Measurements from ENCODE around the gene RARA.

DNA sequence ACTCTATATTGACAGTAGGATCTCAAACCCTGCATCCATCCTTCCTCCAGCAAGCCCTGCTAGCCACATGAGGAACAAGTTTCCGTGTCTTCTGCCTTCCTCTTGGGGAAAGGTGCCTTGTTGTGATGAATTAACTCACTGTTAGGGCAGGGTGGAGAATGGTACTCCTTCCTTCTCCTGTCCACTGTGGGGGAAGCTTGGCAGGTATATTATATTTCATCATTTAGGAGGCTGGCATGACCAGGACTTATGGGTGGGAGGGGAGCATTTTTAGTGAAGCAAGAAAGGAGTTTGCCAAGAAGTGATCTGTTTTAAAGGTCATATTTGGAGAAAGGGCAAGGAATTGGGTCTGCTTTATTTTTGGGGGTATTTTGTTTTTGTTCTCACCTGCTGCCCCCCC is 30.6 kb upstream of the RARA start:
- TF ChIP-seq POLR2AphosphoS5 (IDR thresholded peaks at IDR 0.05) (no peak), POLR2A (IDR thresholded peaks at IDR 0.05) (no peak)
- TF ChIP-seq, protein P1, sequence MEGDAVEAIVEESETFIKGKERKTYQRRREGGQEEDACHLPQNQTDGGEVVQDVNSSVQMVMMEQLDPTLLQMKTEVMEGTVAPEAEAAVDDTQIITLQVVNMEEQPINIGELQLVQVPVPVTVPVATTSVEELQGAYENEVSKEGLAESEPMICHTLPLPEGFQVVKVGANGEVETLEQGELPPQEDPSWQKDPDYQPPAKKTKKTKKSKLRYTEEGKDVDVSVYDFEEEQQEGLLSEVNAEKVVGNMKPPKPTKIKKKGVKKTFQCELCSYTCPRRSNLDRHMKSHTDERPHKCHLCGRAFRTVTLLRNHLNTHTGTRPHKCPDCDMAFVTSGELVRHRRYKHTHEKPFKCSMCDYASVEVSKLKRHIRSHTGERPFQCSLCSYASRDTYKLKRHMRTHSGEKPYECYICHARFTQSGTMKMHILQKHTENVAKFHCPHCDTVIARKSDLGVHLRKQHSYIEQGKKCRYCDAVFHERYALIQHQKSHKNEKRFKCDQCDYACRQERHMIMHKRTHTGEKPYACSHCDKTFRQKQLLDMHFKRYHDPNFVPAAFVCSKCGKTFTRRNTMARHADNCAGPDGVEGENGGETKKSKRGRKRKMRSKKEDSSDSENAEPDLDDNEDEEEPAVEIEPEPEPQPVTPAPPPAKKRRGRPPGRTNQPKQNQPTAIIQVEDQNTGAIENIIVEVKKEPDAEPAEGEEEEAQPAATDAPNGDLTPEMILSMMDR (IDR thresholded peaks at IDR 0.05), result no peak

Data from upper lobe of left lung (tissue), 4 donors.